Neural crest cell (in vitro differentiated cells): ENCODE measurements around the gene DXO. TPM values are rescaled to one million over a fixed set of nuclear protein-coding genes. Genes with fewer than 3 reads are reported as not detected.
"Not testable (repeated sequence)": the region's sequence is repeated elsewhere in the genome, so short reads cannot be mapped to it uniquely, and the experiment has no call there.

Source experiments
- DNase-seq: peaks from one replicate; pipeline ENCODE4 v3.0.0; 2021; ENCODE audit warnings: low read depth, mixed read lengths, low spot score
- H3K27ac Mint-ChIP-seq: one replicate; pipeline ENCODE4 v1.8.0; 2021; ENCODE audit warnings: mild to moderate bottlenecking, mixed read lengths; ENCODE audit not compliant: unreplicated experiment
- H3K27me3 Mint-ChIP-seq: 2 replicates; pipeline ENCODE4 v1.8.0; 2021; ENCODE audit warnings: low read depth, mild to moderate bottlenecking, mixed read lengths
- H3K36me3 Mint-ChIP-seq: 2 replicates; pipeline ENCODE4 v1.8.0; 2021; ENCODE audit warnings: low read depth, mild to moderate bottlenecking, mixed read lengths
- H3K4me1 Mint-ChIP-seq: 2 replicates; pipeline ENCODE4 v1.8.0; 2021; ENCODE audit warnings: mixed read lengths
- H3K4me3 Mint-ChIP-seq: one replicate; pipeline ENCODE4 v1.8.0; 2021; ENCODE audit warnings: mild to moderate bottlenecking, mixed read lengths
- H3K9me3 Mint-ChIP-seq: 2 replicates; pipeline ENCODE4 v1.8.0; 2021; ENCODE audit warnings: mixed read lengths
- CTCF ChIP-seq: fragments of 200-600 bp; sonication (generic); conservative IDR thresholded peaks from 2 replicates; pipeline ENCODE4 v1.5.0; 2021; ENCODE audit warnings: antibody characterized with exemption, mild to moderate bottlenecking
- long read RNA-seq: library from polyadenylated mRNA; unstranded; transcript quantifications from one replicate; pipeline ENCODE4 v2.0.0, GENCODE V29; 2020
- total RNA-seq: library from RNA; stranded (reverse); gene quantifications from 2 replicates; pipeline ENCODE4 v1.2.1, GENCODE V29; 2021

Gene DXO
- total RNA-seq: 23.8 and 26.6 TPM in 2 replicates
- long read RNA-seq, partial matches to known transcripts: 2 of 7 reads
- long read RNA-seq, other reads (novel, unspliced or antisense): 2 of 7 reads

- Mint-ChIP-seq H3K4me3 (peak within 1 kb of the TSS; percentile 100), H3K4me1 (peaks cover 33% of the 10 kb centered on the region), H3K27me3 (no peaks in the 10 kb centered on the region), H3K27ac (peak within 1 kb of the TSS; percentile 100), H3K36me3 (peaks cover 25% of the 10 kb centered on the region), H3K9me3 (no peaks in the 10 kb centered on the region)
- TF ChIP-seq CTCF: no peak
- DNase-seq: peak; percentile 82
Observed at GRCh38 chr6:31971993-31972708, at the start of gene DXO. Gene DXO (minus strand): TSS chr6:31972138. CDS start chr6:31971675, 463 bp downstream.

- H3K27ac Mint-ChIP-seq, H3K27me3 Mint-ChIP-seq, H3K36me3 Mint-ChIP-seq, H3K9me3 Mint-ChIP-seq, H3K4me3 Mint-ChIP-seq, H3K4me1 Mint-ChIP-seq, DNase-seq: not testable (repeated sequence)
Observed at GRCh38 chr6:32014547-32014946, 42.6 kb upstream of the DXO start, which contains the start of gene C4B. Gene C4B (plus strand): TSS chr6:32014795. CDS start chr6:32014846, 51 bp downstream.

- H3K9me3 Mint-ChIP-seq, DNase-seq, H3K4me3 Mint-ChIP-seq, H3K27ac Mint-ChIP-seq, H3K27me3 Mint-ChIP-seq, H3K36me3 Mint-ChIP-seq, H3K4me1 Mint-ChIP-seq: not testable (repeated sequence)
Observed at GRCh38 chr6:32013738-32014137, 41.8 kb upstream of the DXO start.

GRCh38 chr6:32012941-32013617, 41.1 kb upstream of the DXO start:
- DNase-seq, H3K9me3 Mint-ChIP-seq, H3K36me3 Mint-ChIP-seq, H3K4me3 Mint-ChIP-seq, H3K27me3 Mint-ChIP-seq, H3K4me1 Mint-ChIP-seq: not testable (repeated sequence)
- peak overlapping the region; percentile 57 for H3K27ac Mint-ChIP-seq

GRCh38 chr6:32010856-32011530, 39.1 kb upstream of the DXO start:
- not testable (repeated sequence) for H3K27ac Mint-ChIP-seq, DNase-seq, H3K4me1 Mint-ChIP-seq, H3K36me3 Mint-ChIP-seq, H3K9me3 Mint-ChIP-seq, H3K4me3 Mint-ChIP-seq, H3K27me3 Mint-ChIP-seq

GRCh38 chr6:32009537-32009936, 37.6 kb upstream of the DXO start:
- not testable (repeated sequence) for H3K27ac Mint-ChIP-seq, H3K9me3 Mint-ChIP-seq, H3K36me3 Mint-ChIP-seq, DNase-seq, H3K27me3 Mint-ChIP-seq, H3K4me3 Mint-ChIP-seq, H3K4me1 Mint-ChIP-seq

- not testable (repeated sequence) for H3K4me1 Mint-ChIP-seq, H3K4me3 Mint-ChIP-seq, DNase-seq, H3K9me3 Mint-ChIP-seq, H3K27ac Mint-ChIP-seq, H3K36me3 Mint-ChIP-seq, H3K27me3 Mint-ChIP-seq
Observed at GRCh38 chr6:32008616-32009015, 36.7 kb upstream of the DXO start.

- H3K9me3 Mint-ChIP-seq, H3K4me3 Mint-ChIP-seq, DNase-seq, H3K27me3 Mint-ChIP-seq, H3K4me1 Mint-ChIP-seq, H3K36me3 Mint-ChIP-seq, H3K27ac Mint-ChIP-seq: not testable (repeated sequence)
Observed at GRCh38 chr6:32008037-32008436, 36.1 kb upstream of the DXO start.

- not testable (repeated sequence) for H3K4me3 Mint-ChIP-seq, H3K9me3 Mint-ChIP-seq, H3K27ac Mint-ChIP-seq, H3K36me3 Mint-ChIP-seq, DNase-seq, H3K4me1 Mint-ChIP-seq, H3K27me3 Mint-ChIP-seq
Observed at GRCh38 chr6:32007086-32007485, 35.1 kb upstream of the DXO start.

GRCh38 chr6:32005991-32006529, 34.1 kb upstream of the DXO start:
- not testable (repeated sequence) for H3K4me3 Mint-ChIP-seq, H3K27me3 Mint-ChIP-seq, H3K36me3 Mint-ChIP-seq, DNase-seq, H3K4me1 Mint-ChIP-seq, H3K9me3 Mint-ChIP-seq, H3K27ac Mint-ChIP-seq

GRCh38 chr6:32005538-32005880, 33.6 kb upstream of the DXO start:
- not testable (repeated sequence) for H3K36me3 Mint-ChIP-seq, DNase-seq, H3K4me1 Mint-ChIP-seq, H3K27ac Mint-ChIP-seq, H3K9me3 Mint-ChIP-seq, H3K27me3 Mint-ChIP-seq, H3K4me3 Mint-ChIP-seq

- H3K9me3 Mint-ChIP-seq, H3K27me3 Mint-ChIP-seq, H3K4me3 Mint-ChIP-seq, H3K36me3 Mint-ChIP-seq, H3K27ac Mint-ChIP-seq, DNase-seq, H3K4me1 Mint-ChIP-seq: not testable (repeated sequence)
Observed at GRCh38 chr6:32004864-32005537, 33.1 kb upstream of the DXO start.
